HG03342 (cell line): ENCODE measurements around the gene SAA1.
"Not testable (repeated sequence)": the region's sequence is repeated elsewhere in the genome, so short reads cannot be mapped to it uniquely, and the experiment has no call there.

Source experiments
- ATAC-seq: cut with Tn5 transposase; IDR thresholded peaks from one replicate; pipeline ENCODE4 v1.9.1; 2021; ENCODE audit warnings: mild to moderate bottlenecking, moderate library complexity; ENCODE audit not compliant: unreplicated experiment

The SAA1 gene

GRCh38 chr11:18254781-18255361 is 11.2 kb upstream of the SAA1 start:
- ATAC-seq: no peak

- ATAC-seq: no peak
These were observed 6.8 kb upstream of the SAA1 start for GRCh38 chr11:18259259-18259658.

- ATAC-seq: no peak
These were observed 4.3 kb upstream of the SAA1 start for GRCh38 chr11:18261721-18262120.

GRCh38 chr11:18262681-18263350 is 3.2 kb upstream of the SAA1 start:
- ATAC-seq: not testable (repeated sequence)

- ATAC-seq: no peak
These were observed 2.0 kb upstream of the SAA1 start for GRCh38 chr11:18264035-18264434.

GRCh38 chr11:18264677-18265555 is 1.1 kb upstream of the SAA1 start:
- no peak for ATAC-seq

GRCh38 chr11:18267335-18268133 is 1.5 kb downstream of the SAA1 start:
- ATAC-seq: peak; percentile 64

- ATAC-seq: not testable (repeated sequence)
These were observed 3.2 kb downstream of the SAA1 start for GRCh38 chr11:18269252-18269651.

GRCh38 chr11:18270102-18270501 is 4.0 kb downstream of the SAA1 start:
- ATAC-seq: no peak

- no peak for ATAC-seq
These were observed 5.1 kb downstream of the SAA1 start for GRCh38 chr11:18271206-18271605.

- no peak for ATAC-seq
These were observed 11.7 kb downstream of the SAA1 start for GRCh38 chr11:18277565-18278271.

GRCh38 chr11:18280438-18281045 is 14.5 kb downstream of the SAA1 start:
- peak; percentile 84 for ATAC-seq

- no peak for ATAC-seq
These were observed 16.6 kb downstream of the SAA1 start for GRCh38 chr11:18282626-18283025.

GRCh38 chr11:18285841-18286240 is 19.8 kb downstream of the SAA1 start:
- ATAC-seq: no peak

- no peak for ATAC-seq
These were observed 22.8 kb downstream of the SAA1 start for GRCh38 chr11:18288911-18289310.

- no peak for ATAC-seq
These were observed 28.8 kb downstream of the SAA1 start for GRCh38 chr11:18294862-18295261.

- no peak for ATAC-seq
These were observed 29.3 kb downstream of the SAA1 start for GRCh38 chr11:18295316-18295715.

- ATAC-seq: no peak
These were observed 33.7 kb downstream of the SAA1 start for GRCh38 chr11:18299721-18300120.

GRCh38 chr11:18304745-18305144 is 38.7 kb downstream of the SAA1 start:
- no peak for ATAC-seq
